Peyer's patch (tissue), 4 donors: ENCODE data around the gene TOMM34.

Source experiments
- POLR2A ChIP-seq, 2 donors: fragments of 450-650 bp; IDR thresholded peaks; one replicate each; pipeline ENCODE4 v1.5.1; 2017; ENCODE audit warnings: antibody characterized with exemption in 2 of 2, mild to moderate bottlenecking in 2 of 2, moderate library complexity in 2 of 2
- TF ChIP-seq, protein P1 (sequence below), 6 experiments: fragments of 450-650 bp in 4 of 6; fragments of 200-600 bp in 2 of 6; sonication (generic) in 1 of 6; IDR thresholded peaks; one replicate each; pipeline ENCODE4 v1.5.1; 2017 to 2019; ENCODE audit warnings: antibody characterized with exemption in 6 of 6, mild to moderate bottlenecking in 3 of 6, moderate library complexity in 1 of 6

GRCh38 chr20:44897133-44897532 is 63.1 kb downstream of the TOMM34 start:
- TF ChIP-seq, protein P1, sequence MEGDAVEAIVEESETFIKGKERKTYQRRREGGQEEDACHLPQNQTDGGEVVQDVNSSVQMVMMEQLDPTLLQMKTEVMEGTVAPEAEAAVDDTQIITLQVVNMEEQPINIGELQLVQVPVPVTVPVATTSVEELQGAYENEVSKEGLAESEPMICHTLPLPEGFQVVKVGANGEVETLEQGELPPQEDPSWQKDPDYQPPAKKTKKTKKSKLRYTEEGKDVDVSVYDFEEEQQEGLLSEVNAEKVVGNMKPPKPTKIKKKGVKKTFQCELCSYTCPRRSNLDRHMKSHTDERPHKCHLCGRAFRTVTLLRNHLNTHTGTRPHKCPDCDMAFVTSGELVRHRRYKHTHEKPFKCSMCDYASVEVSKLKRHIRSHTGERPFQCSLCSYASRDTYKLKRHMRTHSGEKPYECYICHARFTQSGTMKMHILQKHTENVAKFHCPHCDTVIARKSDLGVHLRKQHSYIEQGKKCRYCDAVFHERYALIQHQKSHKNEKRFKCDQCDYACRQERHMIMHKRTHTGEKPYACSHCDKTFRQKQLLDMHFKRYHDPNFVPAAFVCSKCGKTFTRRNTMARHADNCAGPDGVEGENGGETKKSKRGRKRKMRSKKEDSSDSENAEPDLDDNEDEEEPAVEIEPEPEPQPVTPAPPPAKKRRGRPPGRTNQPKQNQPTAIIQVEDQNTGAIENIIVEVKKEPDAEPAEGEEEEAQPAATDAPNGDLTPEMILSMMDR (IDR thresholded peaks at IDR 0.05) = no peak
- no peak for TF ChIP-seq POLR2A (IDR thresholded peaks at IDR 0.05)
